Keratinocyte (primary cell): Measurements from ENCODE around the gene NFE2L3. TPM values are rescaled to one million over a fixed set of nuclear protein-coding genes. Genes with fewer than 3 reads are reported as not detected.

Experiments
- DNase-seq: peaks from one replicate; pipeline ENCODE4 v3.0.0-alpha.2; 2011; ENCODE audit warnings: low read depth, missing footprints, low spot score
- FAIRE-seq: peaks from 2 replicates; lab custom pipeline; 2011; peaks lifted over from hg19 to GRCh38; lab: Jason Lieb, UNC
- H2AFZ ChIP-seq: 2 replicates; pipeline ENCODE4 v1.6.0; 2012; ENCODE audit warnings: low read length, control low read depth, inconsistent platforms; ENCODE audit not compliant: control insufficient read depth
- H3K27ac ChIP-seq: 2 replicates; pipeline ENCODE4 v1.5.1; 2011; ENCODE audit warnings: low read length; ENCODE audit not compliant: control insufficient read depth, insufficient read depth
- H3K27me3 ChIP-seq: 3 replicates; pipeline ENCODE4 v1.6.0; 2011; ENCODE audit warnings: low read length; ENCODE audit not compliant: control insufficient read depth, insufficient read depth; ENCODE audit errors: extremely low read depth
- H3K36me3 ChIP-seq, 2 experiments: 2 replicates in 1 of 2; 3 replicates in 1 of 2; pipeline ENCODE4 v1.5.1; 2011; ENCODE audit warnings: low read length in 2 of 2, mild to moderate bottlenecking in 1 of 2; ENCODE audit not compliant: control insufficient read depth in 2 of 2, insufficient read depth in 2 of 2; ENCODE audit errors: extremely low read depth in 1 of 2
- H3K4me1 ChIP-seq: 3 replicates; pipeline ENCODE4 v1.5.1; 2011; ENCODE audit warnings: low read length; ENCODE audit not compliant: control insufficient read depth, insufficient read depth; ENCODE audit errors: extremely low read depth
- H3K4me2 ChIP-seq: 3 replicates; pipeline ENCODE4 v1.6.0; 2011; ENCODE audit warnings: low read depth, low read length; ENCODE audit not compliant: control insufficient read depth, insufficient read depth; ENCODE audit errors: extremely low read depth
- H3K4me3 ChIP-seq, 3 experiments: fragments of 200-600 bp in 1 of 3; sonication (generic) in 1 of 3; 2 replicates in 2 of 3; 3 replicates in 1 of 3; pipeline ENCODE4 v1.5.1; 2011 to 2016; ENCODE audit warnings: low read length in 3 of 3, mild to moderate bottlenecking in 3 of 3, control low read depth in 2 of 3, inconsistent platforms in 1 of 3, low read depth in 1 of 3, mixed read lengths in 1 of 3, mixed run types in 1 of 3, moderate library complexity in 1 of 3; ENCODE audit not compliant: control insufficient read depth in 2 of 3, insufficient read depth in 2 of 3; ENCODE audit errors: extremely low read depth in 1 of 3
- H3K79me2 ChIP-seq: 2 replicates; pipeline ENCODE4 v1.6.0; 2012; ENCODE audit warnings: low read length; ENCODE audit not compliant: control insufficient read depth, insufficient read depth
- H3K9ac ChIP-seq: 3 replicates; pipeline ENCODE4 v1.6.0; 2011; ENCODE audit warnings: low read length; ENCODE audit not compliant: control insufficient read depth, insufficient read depth; ENCODE audit errors: extremely low read depth
- H3K9me1 ChIP-seq: 3 replicates; pipeline ENCODE4 v1.6.0; 2011; ENCODE audit warnings: low read length; ENCODE audit not compliant: control insufficient read depth, insufficient read depth; ENCODE audit errors: extremely low read depth
- H3K9me3 ChIP-seq: 2 replicates; pipeline ENCODE4 v1.5.1; 2012; ENCODE audit warnings: low read depth, low read length; ENCODE audit not compliant: control insufficient read depth
- H4K20me1 ChIP-seq: 3 replicates; pipeline ENCODE4 v1.6.0; 2011; ENCODE audit warnings: low read length; ENCODE audit not compliant: control insufficient read depth, insufficient read depth; ENCODE audit errors: extremely low read depth
- CTCF ChIP-seq, 3 experiments: IDR thresholded peaks in 1 of 3; conservative IDR thresholded peaks in 1 of 3; optimal IDR thresholded peaks in 1 of 3; 2 replicates in 2 of 3; 3 replicates in 1 of 3; pipeline versions ENCODE3 to v1.5.1; 2011; ENCODE audit warnings: low read length in 3 of 3, mild to moderate bottlenecking in 3 of 3, moderate library complexity in 2 of 3, control low read depth in 1 of 3, inconsistent platforms in 1 of 3; ENCODE audit not compliant: insufficient read depth in 2 of 3; ENCODE audit errors: extremely low read depth in 1 of 3
- EZH2 ChIP-seq: IDR thresholded peaks from one replicate; pipeline ENCODE4 v1.6.1; 2012; ENCODE audit warnings: inconsistent platforms, mild to moderate bottlenecking, low read length, moderate library complexity
- dilution Hi-C: fragments of 300-500 bp; cut with MboI; formaldehyde crosslinking; loops from one replicate; pipeline ENCODE4 v1.7.0; 2020; ENCODE audit warnings: low sequenced_read_pairs; ENCODE audit not compliant: extremely low pct_ligation_motif_present
- polyA plus RNA-seq, 5 experiments: library from polyadenylated mRNA; depleted of rRNA in 3 of 5; stranded (reverse) in 3 of 5; stranded (forward) in 1 of 5; unstranded in 1 of 5; fragments of >200 nt; gene quantifications; 1 replicate in 1 of 5; 2 replicates in 3 of 5; 3 replicates in 1 of 5; pipeline versions ENCODE4 v1.2.1 to v1.2.3, GENCODE V29; 2011 to 2012; ENCODE audit warnings: missing spikeins in 2 of 5, low read depth in 1 of 5, low replicate concordance in 1 of 5

NFE2L3 gene
- polyA plus RNA-seq, 1 donor (not counting 4 experiments of a cell fraction or from before 2014, with no cell fraction given) = 17.8 TPM

GRCh38 chr7:26197153-26198115, 45.4 kb downstream of the NFE2L3 start:
- H3K79me2 ChIP-seq = peaks cover 89% of the 10 kb centered on the region
- dilution Hi-C loops = no loop called here
- peaks cover 17% of the 10 kb centered on the region for H3K4me1 ChIP-seq
- H3K9me1 ChIP-seq = no peaks in the 10 kb centered on the region
- H3K36me3 ChIP-seq = peaks cover 21 to 54% of the 10 kb centered on the region in 2 experiments
- H3K27ac ChIP-seq = peak overlapping the region; percentile 99
- FAIRE-seq (no peak), DNase-seq (no peak)
- no peak overlapping the region for H2AFZ ChIP-seq
- no peaks in the 10 kb centered on the region for H3K27me3 ChIP-seq
- no peaks in the 10 kb centered on the region for H3K9me3 ChIP-seq
- H4K20me1 ChIP-seq = peaks cover 46% of the 10 kb centered on the region
- peak overlapping the region; percentile 62 for H3K4me2 ChIP-seq
- H3K9ac ChIP-seq = peak overlapping the region; percentile 100
- TF ChIP-seq CTCF (optimal IDR thresholded peaks at IDR 0.05 in 1 of 3, IDR thresholded peaks at IDR 0.05 in 1 of 3, conservative IDR thresholded peaks at IDR 0.05 in 1 of 3; ENCODE audit: extremely low read depth in 1 of 3, insufficient read depth in 2 of 3, low read length in 3 of 3) (no peak), EZH2 (no peak)
- H3K4me3 ChIP-seq = peak overlapping the region; percentile 85 to 100 (median 93)

DNA sequence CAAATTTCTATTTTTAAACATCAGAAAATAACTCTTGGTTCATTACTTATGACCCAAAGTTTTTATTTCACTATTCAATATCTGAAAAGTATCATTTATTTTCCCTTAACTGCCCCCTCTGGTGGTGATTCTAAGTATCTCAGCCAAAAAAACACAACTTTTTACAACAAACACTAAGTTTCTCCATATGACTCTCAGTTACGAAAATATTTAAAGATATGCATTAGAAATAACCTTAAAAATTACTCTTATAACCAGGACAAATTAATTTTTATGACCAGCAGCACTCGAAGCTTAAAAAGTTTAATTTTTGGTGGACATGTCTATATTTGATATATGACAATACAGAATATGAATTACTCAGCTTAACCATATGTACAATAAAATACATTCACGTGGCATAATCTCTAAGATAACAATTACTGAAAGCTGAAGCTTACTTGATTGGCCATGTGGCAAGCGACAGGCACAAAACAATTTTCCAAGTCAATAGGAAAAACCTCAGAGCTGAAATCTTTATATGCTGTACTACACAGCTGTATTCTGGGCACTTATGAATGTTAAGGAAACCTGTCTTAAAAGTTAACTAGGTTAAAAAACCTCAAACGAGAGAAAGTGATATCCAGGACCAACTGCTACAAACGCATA, 46.3 kb downstream of the NFE2L3 start:
- Histone ChIP-seq H3K4me2 (peak overlapping the region; percentile 62), H3K9me3 (no peaks in the 10 kb centered on the region), H3K27ac (peak overlapping the region; percentile 99), H3K9ac (peak overlapping the region; percentile 100), H3K36me3 (peaks cover 17 to 45% of the 10 kb centered on the region in 2 experiments), H2AFZ (no peak overlapping the region), H3K4me3 (peak overlapping the region; percentile 85 to 100 (median 93)), H3K4me1 (peaks cover 17% of the 10 kb centered on the region), H4K20me1 (peaks cover 46% of the 10 kb centered on the region), H3K27me3 (no peaks in the 10 kb centered on the region), H3K79me2 (peaks cover 89% of the 10 kb centered on the region), H3K9me1 (no peaks in the 10 kb centered on the region)
- dilution Hi-C loops = no loop called here
- TF ChIP-seq EZH2 = no peak
- TF ChIP-seq CTCF (optimal IDR thresholded peaks at IDR 0.05 in 1 of 3, IDR thresholded peaks at IDR 0.05 in 1 of 3, conservative IDR thresholded peaks at IDR 0.05 in 1 of 3; ENCODE audit: extremely low read depth in 1 of 3, insufficient read depth in 2 of 3, low read length in 3 of 3) = peak in 2 of 3 experiments; percentile 26 to 46
- no peak for DNase-seq
- no peak for FAIRE-seq
